ENCODE measurements around the gene CDH4.

CDH4 gene

GRCh38 chr20:61809006-61809770 is 557.1 kb downstream of the CDH4 start:
- Histone ChIP-seq H3K4me3 (ENCODE audit: low read depth in 1 of 5, low read length in 5 of 5) (no peak overlapping the region), H3K36me3 (ENCODE audit: control insufficient read depth in 5 of 5, insufficient read depth in 5 of 5, low read length in 5 of 5) (no peaks in the 10 kb centered on the region), H3K27me3 (ENCODE audit: control insufficient read depth in 5 of 5, insufficient read depth in 4 of 5, low read length in 5 of 5) (peaks cover 24 to 42% (median 40%) of the 10 kb centered on the region in 5 donors), H3K9ac (ENCODE audit: low read length in 5 of 5) (no peak overlapping the region), H3K4me1 (ENCODE audit: control insufficient read depth in 5 of 5, insufficient read depth in 5 of 5, low read length in 5 of 5) (no peaks in the 10 kb centered on the region), H3K9me3 (ENCODE audit: control insufficient read depth in 5 of 5, low read length in 5 of 5) (no peaks in the 10 kb centered on the region), H3K27ac (ENCODE audit: low read depth, low read length) (no peak overlapping the region)

DNA sequence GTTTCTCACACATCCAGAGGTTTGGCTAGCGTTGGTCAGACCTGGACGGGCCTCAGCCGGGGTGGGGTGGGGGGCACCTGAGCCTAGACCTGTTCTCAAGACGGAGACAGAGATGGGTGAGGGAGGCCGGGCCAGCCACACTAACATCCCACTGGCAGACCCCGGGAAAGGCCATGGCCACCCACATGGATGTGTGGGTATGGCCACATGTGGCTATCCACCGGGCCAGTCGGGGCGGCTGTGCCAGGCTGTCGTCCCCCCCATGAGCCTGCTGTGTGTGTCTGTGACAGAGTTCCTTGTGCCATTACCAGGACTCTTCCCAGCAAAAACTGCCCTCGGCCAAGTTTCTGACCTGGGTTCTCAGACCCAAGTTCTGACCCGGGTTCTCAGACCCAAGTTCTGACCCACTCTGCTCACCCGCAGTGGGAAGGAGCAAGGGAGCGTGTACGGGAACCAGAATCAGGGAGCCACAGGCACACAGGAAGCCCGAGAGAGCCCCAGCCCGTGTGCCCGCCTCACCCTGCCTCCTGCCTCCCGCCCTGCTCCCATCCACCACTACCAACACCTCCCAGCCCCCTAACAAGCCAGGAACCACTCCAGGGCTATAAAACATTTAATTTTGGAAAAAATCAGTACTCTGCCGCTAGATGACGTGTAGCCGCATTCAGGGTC is 558.1 kb downstream of the CDH4 start:
- H3K27me3 ChIP-seq (ENCODE audit: control insufficient read depth in 5 of 5, insufficient read depth in 4 of 5, low read length in 5 of 5) = peaks cover 14 to 39% (median 30%) of the 10 kb centered on the region in 5 donors
- H3K36me3 ChIP-seq (ENCODE audit: control insufficient read depth in 5 of 5, insufficient read depth in 5 of 5, low read length in 5 of 5) = no peaks in the 10 kb centered on the region
- H3K9ac ChIP-seq (ENCODE audit: low read length in 5 of 5) = no peak overlapping the region

DNA sequence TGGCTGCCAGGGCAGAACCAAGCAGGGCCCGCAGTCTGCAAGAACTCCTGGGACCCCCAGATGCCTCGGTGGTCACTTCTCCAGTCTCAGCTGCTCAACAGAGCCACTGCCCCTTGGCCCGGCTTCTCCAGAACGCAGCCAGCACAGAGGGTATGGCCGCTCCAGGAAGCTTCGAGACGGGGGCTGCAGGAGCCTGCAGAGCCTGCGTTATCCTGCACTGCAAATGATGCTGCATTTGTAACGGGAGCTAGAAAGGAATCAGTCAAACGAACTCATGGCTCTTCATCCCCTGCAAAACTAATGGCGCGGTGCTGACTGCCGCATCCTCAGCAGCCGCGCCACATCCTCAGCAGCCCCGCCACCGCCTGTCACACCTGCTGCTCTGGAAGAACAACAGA is 558.7 kb downstream of the CDH4 start:
- H3K4me3 ChIP-seq (ENCODE audit: low read depth in 1 of 5, low read length in 5 of 5) = no peak overlapping the region
- H3K27ac ChIP-seq (ENCODE audit: low read depth, low read length) = no peak overlapping the region
- H3K4me1 ChIP-seq (ENCODE audit: control insufficient read depth in 5 of 5, insufficient read depth in 5 of 5, low read length in 5 of 5) = no peaks in the 10 kb centered on the region
- H3K36me3 ChIP-seq (ENCODE audit: control insufficient read depth in 5 of 5, insufficient read depth in 5 of 5, low read length in 5 of 5) = no peaks in the 10 kb centered on the region
- H3K9ac ChIP-seq (ENCODE audit: low read length in 5 of 5) = no peak overlapping the region
- no peaks in the 10 kb centered on the region for H3K9me3 ChIP-seq (ENCODE audit: control insufficient read depth in 5 of 5, low read length in 5 of 5)
- peaks cover 11 to 36% (median 26%) of the 10 kb centered on the region in 5 donors for H3K27me3 ChIP-seq (ENCODE audit: control insufficient read depth in 5 of 5, insufficient read depth in 4 of 5, low read length in 5 of 5)

More for the DNA sequence above, 558.1 kb downstream of the CDH4 start:
- H3K27ac ChIP-seq (ENCODE audit: low read depth, low read length) = no peak overlapping the region
- H3K4me1 ChIP-seq (ENCODE audit: control insufficient read depth in 5 of 5, insufficient read depth in 5 of 5, low read length in 5 of 5) = no peaks in the 10 kb centered on the region
- H3K4me3 ChIP-seq (ENCODE audit: low read depth in 1 of 5, low read length in 5 of 5) = no peak overlapping the region
- H3K9me3 ChIP-seq (ENCODE audit: control insufficient read depth in 5 of 5, low read length in 5 of 5) = no peaks in the 10 kb centered on the region

- H3K9ac ChIP-seq (ENCODE audit: low read length in 5 of 5) = no peak overlapping the region
- H3K4me3 ChIP-seq (ENCODE audit: low read depth in 1 of 5, low read length in 5 of 5) = no peak overlapping the region
- H3K36me3 ChIP-seq (ENCODE audit: control insufficient read depth in 5 of 5, insufficient read depth in 5 of 5, low read length in 5 of 5) = no peaks in the 10 kb centered on the region
- no peaks in the 10 kb centered on the region for H3K9me3 ChIP-seq (ENCODE audit: control insufficient read depth in 5 of 5, low read length in 5 of 5)
- H3K27me3 ChIP-seq (ENCODE audit: control insufficient read depth in 5 of 5, insufficient read depth in 4 of 5, low read length in 5 of 5) = peaks cover 8 to 35% (median 21%) of the 10 kb centered on the region in 5 donors
- no peak overlapping the region for H3K27ac ChIP-seq (ENCODE audit: low read depth, low read length)
- H3K4me1 ChIP-seq (ENCODE audit: control insufficient read depth in 5 of 5, insufficient read depth in 5 of 5, low read length in 5 of 5) = no peaks in the 10 kb centered on the region
Measured at GRCh38 chr20:61811166-61811565, 559.1 kb downstream of the CDH4 start.

DNA sequence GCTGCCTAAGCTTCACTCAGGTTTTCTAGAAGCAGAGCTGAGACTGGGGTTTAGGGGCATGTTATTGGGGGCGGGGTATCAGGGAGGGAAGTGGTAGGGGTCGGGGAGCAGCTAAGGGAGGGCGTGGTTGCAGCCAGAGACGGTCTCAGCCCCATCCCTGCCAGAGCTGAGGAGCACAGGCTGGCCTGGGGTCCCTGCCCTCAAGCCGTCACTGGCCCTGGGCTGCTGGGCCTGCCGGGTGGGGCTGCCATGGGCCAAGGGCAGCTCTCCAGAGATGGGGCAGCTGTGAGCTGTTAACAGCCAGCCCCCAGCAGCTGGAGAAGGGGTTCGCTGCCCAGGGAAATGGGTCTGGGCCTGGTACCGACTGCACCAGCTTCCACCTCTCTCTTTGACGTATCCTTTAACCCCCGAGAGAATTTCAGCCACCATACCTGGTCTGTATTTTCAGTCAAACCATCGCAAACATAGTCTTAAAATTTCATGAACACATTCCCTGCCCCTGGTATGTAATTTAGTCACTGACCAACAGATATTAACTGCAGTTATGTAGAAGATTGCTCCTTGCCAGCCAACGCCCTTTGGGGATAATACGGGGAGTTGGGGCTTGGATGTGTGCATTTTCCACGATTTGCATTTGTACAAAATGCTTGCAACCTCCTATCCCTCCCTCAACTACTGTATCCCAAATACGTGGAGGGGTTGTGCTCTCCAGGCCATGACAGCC is 560.2 kb downstream of the CDH4 start:
- H3K27me3 ChIP-seq (ENCODE audit: control insufficient read depth in 5 of 5, insufficient read depth in 4 of 5, low read length in 5 of 5) = peaks cover 3 to 27% (median 18%) of the 10 kb centered on the region in 5 donors

DNA sequence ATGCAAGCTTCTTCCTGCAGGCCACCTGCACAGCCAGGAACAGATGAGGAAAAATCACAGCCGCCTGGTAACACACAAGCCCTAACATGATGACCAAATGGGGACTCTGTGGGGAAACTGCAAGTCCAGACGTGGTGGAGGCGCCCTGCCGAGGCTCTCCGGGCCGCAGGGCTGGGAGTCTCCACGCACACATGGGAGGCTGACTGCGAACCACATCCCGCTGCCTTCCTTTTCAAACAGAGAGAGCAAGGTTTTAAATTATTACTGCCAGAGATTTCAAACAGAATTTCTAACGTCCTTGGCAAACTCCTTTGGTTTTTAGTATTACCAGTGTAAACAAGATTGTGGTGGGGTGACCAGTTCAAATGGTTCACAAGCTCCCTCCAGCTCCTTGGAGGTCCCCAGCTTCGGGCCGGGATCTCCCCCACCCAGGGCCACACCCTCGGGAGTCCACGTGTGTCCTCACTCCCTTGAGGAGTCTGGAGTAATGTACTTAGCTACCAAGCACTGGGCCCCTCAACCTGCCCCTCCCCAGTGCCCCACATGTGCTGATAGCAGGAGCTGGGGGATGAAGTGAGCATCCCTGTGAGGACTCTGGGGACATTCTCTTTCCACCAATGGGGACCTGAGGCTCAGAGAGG is 560.9 kb downstream of the CDH4 start:
- Histone ChIP-seq H3K27me3 (ENCODE audit: control insufficient read depth in 5 of 5, insufficient read depth in 4 of 5, low read length in 5 of 5) (peaks cover 3 to 25% (median 13%) of the 10 kb centered on the region in 5 donors), H3K4me1 (ENCODE audit: control insufficient read depth in 5 of 5, insufficient read depth in 5 of 5, low read length in 5 of 5) (no peaks in the 10 kb centered on the region), H3K27ac (ENCODE audit: low read depth, low read length) (no peak overlapping the region), H3K9me3 (ENCODE audit: control insufficient read depth in 5 of 5, low read length in 5 of 5) (no peaks in the 10 kb centered on the region), H3K36me3 (ENCODE audit: control insufficient read depth in 5 of 5, insufficient read depth in 5 of 5, low read length in 5 of 5) (no peaks in the 10 kb centered on the region), H3K9ac (ENCODE audit: low read length in 5 of 5) (no peak overlapping the region), H3K4me3 (ENCODE audit: low read depth in 1 of 5, low read length in 5 of 5) (no peak overlapping the region)

More for the DNA sequence above, 560.2 kb downstream of the CDH4 start:
- no peaks in the 10 kb centered on the region for H3K36me3 ChIP-seq (ENCODE audit: control insufficient read depth in 5 of 5, insufficient read depth in 5 of 5, low read length in 5 of 5)
- H3K27ac ChIP-seq (ENCODE audit: low read depth, low read length) = no peak overlapping the region
- H3K4me3 ChIP-seq (ENCODE audit: low read depth in 1 of 5, low read length in 5 of 5) = no peak overlapping the region
- no peaks in the 10 kb centered on the region for H3K9me3 ChIP-seq (ENCODE audit: control insufficient read depth in 5 of 5, low read length in 5 of 5)
- no peaks in the 10 kb centered on the region for H3K4me1 ChIP-seq (ENCODE audit: control insufficient read depth in 5 of 5, insufficient read depth in 5 of 5, low read length in 5 of 5)
- no peak overlapping the region for H3K9ac ChIP-seq (ENCODE audit: low read length in 5 of 5)

- no peaks in the 10 kb centered on the region for H3K36me3 ChIP-seq (ENCODE audit: control insufficient read depth in 5 of 5, insufficient read depth in 5 of 5, low read length in 5 of 5)
- H3K27me3 ChIP-seq (ENCODE audit: control insufficient read depth in 5 of 5, insufficient read depth in 4 of 5, low read length in 5 of 5) = peaks cover 3 to 25% (median 13%) of the 10 kb centered on the region in 5 donors
- H3K9me3 ChIP-seq (ENCODE audit: control insufficient read depth in 5 of 5, low read length in 5 of 5) = no peaks in the 10 kb centered on the region
Measured at GRCh38 chr20:61813791-61814190, 561.7 kb downstream of the CDH4 start.

GRCh38 chr20:61814244-61814643 is 562.2 kb downstream of the CDH4 start:
- H3K4me3 ChIP-seq (ENCODE audit: low read depth in 1 of 5, low read length in 5 of 5) = no peak overlapping the region
- H3K36me3 ChIP-seq (ENCODE audit: control insufficient read depth in 5 of 5, insufficient read depth in 5 of 5, low read length in 5 of 5) = no peaks in the 10 kb centered on the region
- peaks cover 3 to 22% (median 13%) of the 10 kb centered on the region in 5 donors for H3K27me3 ChIP-seq (ENCODE audit: control insufficient read depth in 5 of 5, insufficient read depth in 4 of 5, low read length in 5 of 5)
- no peak overlapping the region for H3K9ac ChIP-seq (ENCODE audit: low read length in 5 of 5)
- no peaks in the 10 kb centered on the region for H3K4me1 ChIP-seq (ENCODE audit: control insufficient read depth in 5 of 5, insufficient read depth in 5 of 5, low read length in 5 of 5)
- no peak overlapping the region for H3K27ac ChIP-seq (ENCODE audit: low read depth, low read length)
- H3K9me3 ChIP-seq (ENCODE audit: control insufficient read depth in 5 of 5, low read length in 5 of 5) = no peaks in the 10 kb centered on the region

More at GRCh38 chr20:61813791-61814190, 561.7 kb downstream of the CDH4 start:
- no peak overlapping the region for H3K4me3 ChIP-seq (ENCODE audit: low read depth in 1 of 5, low read length in 5 of 5)
- H3K27ac ChIP-seq (ENCODE audit: low read depth, low read length) = no peak overlapping the region
- H3K4me1 ChIP-seq (ENCODE audit: control insufficient read depth in 5 of 5, insufficient read depth in 5 of 5, low read length in 5 of 5) = no peaks in the 10 kb centered on the region
- no peak overlapping the region for H3K9ac ChIP-seq (ENCODE audit: low read length in 5 of 5)

- H3K9ac ChIP-seq (ENCODE audit: low read length in 5 of 5) = no peak overlapping the region
- no peak overlapping the region for H3K4me3 ChIP-seq (ENCODE audit: low read depth in 1 of 5, low read length in 5 of 5)
- no peak overlapping the region for H3K27ac ChIP-seq (ENCODE audit: low read depth, low read length)
- no peaks in the 10 kb centered on the region for H3K4me1 ChIP-seq (ENCODE audit: control insufficient read depth in 5 of 5, insufficient read depth in 5 of 5, low read length in 5 of 5)
- peaks cover 3 to 18% (median 11%) of the 10 kb centered on the region in 5 donors for H3K27me3 ChIP-seq (ENCODE audit: control insufficient read depth in 5 of 5, insufficient read depth in 4 of 5, low read length in 5 of 5)
- no peaks in the 10 kb centered on the region for H3K9me3 ChIP-seq (ENCODE audit: control insufficient read depth in 5 of 5, low read length in 5 of 5)
- H3K36me3 ChIP-seq (ENCODE audit: control insufficient read depth in 5 of 5, insufficient read depth in 5 of 5, low read length in 5 of 5) = no peaks in the 10 kb centered on the region
Measured at GRCh38 chr20:61814726-61815125, 562.7 kb downstream of the CDH4 start.

Measured in subcutaneous abdominal adipose tissue (tissue), 5 donors.